RPMI7951 (cell line): ENCODE measurements around the gene FYB1. TPM values are rescaled to one million over a fixed set of nuclear protein-coding genes. Genes with fewer than 3 reads are reported as not detected.
A peak's percentile ranks its signal among the peaks of the same experiment; 100 is the strongest.
"Not testable (repeated sequence)": the region's sequence is repeated elsewhere in the genome, so short reads cannot be mapped to it uniquely, and the experiment has no call there.

Experiments used
- DNase-seq: peaks from one replicate; pipeline ENCODE4 v3.0.0-alpha.2; 2012; ENCODE audit warnings: low read depth
- total RNA-seq: library from RNA; depleted of rRNA; stranded (reverse); fragments of >200 nt; shearing (Covaris generic); gene quantifications from 2 replicates; pipeline ENCODE4 v1.2.3, GENCODE V29; 2014; rRNA removed

Gene FYB1, protein sequence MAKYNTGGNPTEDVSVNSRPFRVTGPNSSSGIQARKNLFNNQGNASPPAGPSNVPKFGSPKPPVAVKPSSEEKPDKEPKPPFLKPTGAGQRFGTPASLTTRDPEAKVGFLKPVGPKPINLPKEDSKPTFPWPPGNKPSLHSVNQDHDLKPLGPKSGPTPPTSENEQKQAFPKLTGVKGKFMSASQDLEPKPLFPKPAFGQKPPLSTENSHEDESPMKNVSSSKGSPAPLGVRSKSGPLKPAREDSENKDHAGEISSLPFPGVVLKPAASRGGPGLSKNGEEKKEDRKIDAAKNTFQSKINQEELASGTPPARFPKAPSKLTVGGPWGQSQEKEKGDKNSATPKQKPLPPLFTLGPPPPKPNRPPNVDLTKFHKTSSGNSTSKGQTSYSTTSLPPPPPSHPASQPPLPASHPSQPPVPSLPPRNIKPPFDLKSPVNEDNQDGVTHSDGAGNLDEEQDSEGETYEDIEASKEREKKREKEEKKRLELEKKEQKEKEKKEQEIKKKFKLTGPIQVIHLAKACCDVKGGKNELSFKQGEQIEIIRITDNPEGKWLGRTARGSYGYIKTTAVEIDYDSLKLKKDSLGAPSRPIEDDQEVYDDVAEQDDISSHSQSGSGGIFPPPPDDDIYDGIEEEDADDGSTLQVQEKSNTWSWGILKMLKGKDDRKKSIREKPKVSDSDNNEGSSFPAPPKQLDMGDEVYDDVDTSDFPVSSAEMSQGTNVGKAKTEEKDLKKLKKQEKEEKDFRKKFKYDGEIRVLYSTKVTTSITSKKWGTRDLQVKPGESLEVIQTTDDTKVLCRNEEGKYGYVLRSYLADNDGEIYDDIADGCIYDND
- total RNA-seq: 0.60 and 0.68 TPM in 2 replicates

DNA sequence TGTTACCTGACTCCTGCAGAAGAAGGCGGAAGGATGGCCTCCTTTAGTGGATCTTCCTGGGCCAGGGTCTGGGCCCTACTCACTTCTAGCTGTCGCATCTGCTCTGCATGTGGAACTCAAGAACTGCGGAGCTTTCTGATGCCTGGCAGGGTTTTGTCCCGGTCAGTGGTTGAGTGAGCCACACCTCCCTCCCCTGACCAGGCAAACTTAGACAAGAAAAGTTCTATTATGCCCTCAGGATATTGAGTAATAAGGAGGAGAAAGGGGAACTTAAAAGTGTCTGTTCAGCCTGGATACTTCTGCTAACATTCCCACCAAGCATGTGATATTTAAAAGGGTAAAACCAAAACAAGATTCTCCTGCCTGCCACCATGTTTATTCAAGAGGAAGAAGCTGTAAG, at the start of gene FYB1:
FYB1 (minus strand) TSS at position 127 of the 400 bp plus-strand sequence. CDS start 16,603 bp downstream, outside the sequence.
- peak; percentile 85 for DNase-seq

DNA sequence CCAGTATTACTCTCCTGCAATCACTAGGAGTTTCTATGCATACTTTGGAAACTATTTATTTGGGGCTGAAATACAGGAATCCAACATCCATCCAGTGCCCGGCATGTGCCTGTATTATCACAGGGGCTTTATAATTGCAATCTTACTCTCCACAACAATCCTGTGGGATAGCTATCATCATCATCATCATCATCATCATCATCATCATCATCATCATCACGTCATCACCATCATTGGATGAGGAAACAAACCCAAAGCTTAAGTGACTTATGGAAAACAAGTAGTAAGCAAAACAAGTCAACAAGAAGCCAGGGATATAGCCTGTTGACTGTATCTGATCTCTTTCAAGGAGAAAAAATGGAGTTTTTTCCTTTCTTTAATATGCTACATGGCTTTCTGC, 47.8 kb upstream of the FYB1 start:
- DNase-seq: no peak

DNA sequence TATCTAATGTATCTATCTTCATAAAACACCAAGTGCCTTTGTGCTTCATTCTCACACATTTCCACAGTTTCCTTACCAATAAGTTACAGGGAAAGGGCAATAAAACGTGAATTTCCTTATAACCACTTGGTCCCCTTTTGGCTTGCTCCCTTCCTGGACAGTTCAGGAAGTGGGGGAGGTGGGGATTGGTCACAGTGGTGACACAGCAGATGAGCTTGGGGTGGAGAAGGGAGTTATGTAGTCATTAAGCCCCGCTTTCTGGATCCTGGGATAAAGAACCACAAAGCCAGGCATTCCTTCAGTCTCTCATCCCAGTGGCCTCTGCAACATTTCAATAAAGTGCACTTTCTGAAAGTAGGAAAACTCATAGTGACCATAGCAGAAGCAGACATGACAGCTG, 47.1 kb upstream of the FYB1 start:
- DNase-seq: peak; percentile 46

DNA sequence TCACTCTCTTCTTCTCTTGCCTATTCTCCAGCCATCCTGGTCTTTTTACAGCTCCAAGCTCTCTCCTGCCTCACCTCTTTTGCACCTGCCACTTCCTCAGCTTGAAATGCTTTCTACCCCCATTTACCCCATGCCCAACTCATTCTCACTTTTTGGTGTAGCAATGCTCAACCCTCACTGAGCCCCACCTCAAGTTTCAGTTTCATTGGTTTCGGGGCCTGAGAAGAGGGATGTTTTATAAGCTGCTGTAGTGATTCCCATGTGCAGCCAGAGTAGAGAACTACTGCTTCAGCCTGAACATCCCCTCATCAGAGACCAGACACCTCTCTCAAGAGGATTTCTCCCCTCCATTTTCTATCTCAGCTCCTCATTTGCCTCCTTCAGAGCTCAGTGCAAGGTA, 45.2 kb upstream of the FYB1 start:
- no peak for DNase-seq

DNA sequence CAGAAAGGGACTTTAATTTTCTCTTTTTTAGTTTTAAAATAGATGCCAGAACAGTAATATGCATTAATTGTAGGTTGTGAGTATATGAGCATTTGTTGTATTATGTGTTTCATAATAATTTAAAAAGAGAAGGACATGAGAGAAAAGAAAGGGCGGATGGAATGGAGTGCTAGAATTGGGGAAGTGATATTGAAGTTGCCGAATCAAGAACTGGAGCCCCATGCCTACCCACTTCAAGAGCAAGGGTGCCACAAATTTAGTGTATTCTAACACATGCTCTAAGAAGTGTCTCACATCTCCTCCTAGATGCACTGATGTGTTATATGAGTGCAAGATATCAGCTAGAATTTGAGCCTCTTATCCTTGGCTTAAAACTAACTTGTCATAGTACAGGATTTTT, 43.6 kb upstream of the FYB1 start:
- DNase-seq: no peak

DNA sequence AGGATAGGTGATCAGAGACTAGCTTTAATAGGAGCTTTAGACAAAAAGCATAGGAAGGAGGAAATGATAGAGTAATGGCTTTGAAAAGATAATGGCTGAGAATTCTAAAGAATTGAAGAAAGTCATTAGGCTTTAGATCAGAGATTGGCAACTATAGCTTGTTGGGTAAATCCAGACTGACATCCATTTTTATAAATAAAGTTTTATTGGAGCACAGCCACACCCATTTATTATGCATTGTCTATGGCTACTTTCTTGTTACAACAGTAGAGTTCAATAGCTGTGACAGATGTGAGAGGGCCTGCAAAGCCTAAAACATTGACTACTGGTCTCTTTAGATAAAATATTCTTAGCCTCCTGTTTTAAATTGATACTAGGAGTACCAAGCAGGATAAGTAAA, 40.7 kb upstream of the FYB1 start:
- no peak for DNase-seq

DNA sequence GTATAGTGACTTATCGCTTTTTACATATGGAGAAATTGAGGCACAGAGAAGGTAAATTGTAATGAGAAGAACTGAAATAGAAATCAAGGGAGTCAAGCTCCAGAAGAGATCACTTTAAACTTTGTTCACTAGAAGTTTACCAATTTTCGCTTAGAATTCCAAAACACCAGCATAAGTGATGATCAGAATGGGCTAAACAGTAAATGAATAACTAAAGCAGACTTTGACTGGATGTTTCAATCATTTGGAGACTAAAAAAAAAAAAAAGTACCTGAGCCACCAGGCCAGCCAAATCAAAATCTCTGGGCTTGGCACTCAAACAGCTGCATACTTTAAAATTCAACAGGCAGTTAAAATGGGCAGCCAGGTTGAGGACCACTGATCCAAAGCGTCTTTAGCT, 38.2 kb upstream of the FYB1 start:
- no peak for DNase-seq

DNA sequence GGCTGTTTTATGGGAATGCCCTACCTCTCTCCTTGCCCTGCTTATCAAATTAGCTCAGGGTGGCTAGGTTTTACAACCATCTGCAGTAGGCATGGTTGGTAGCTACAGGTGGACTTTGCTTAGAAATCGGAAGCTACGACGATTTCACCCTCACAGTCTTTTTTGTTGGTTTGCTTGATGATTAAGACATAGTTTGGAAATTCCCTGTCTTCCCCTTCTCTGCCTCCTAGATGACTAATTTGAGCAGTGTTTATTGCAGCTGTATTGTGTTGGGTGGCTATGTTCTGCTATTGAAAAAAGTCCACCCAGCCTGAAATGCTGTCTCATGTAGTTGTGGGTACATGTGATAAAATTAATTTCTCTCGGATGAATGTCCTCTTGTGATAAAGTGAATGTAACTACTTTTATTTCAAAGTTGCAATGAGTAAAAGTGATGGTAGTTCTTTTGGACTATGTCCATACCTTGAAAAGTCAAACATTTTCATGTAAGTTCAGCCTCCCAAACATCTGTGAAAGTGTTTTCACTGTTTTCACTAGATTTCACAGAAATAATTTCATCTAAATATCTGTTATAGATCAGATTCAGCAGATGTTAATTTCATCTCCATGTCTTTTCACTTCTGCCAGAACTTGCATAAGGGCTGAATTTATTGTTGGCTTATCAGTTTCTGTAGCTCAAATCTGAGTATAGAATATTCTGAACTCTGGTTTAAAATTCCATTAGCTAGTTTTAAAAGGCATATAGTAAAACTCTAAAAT, 37.3 kb upstream of the FYB1 start:
- peak; percentile 83 for DNase-seq

DNA sequence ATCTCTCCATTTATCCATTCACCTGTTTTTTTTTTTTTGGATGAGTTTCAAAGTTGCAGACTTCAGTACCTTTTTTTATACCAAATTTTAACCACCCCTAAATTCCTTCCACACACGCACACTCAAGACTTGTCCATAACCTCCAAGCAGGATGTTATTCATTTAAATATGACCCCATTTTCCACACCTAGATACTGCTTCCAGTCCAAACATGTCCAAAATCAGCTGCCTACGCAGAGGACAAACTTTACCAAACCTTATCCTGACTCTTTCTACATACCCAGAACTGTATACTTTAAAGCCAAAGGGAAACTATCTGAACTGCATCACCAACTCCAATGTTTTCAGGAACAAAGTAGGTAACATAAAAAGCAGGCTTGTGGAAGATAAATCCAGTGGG, 36.0 kb upstream of the FYB1 start:
- no peak for DNase-seq

DNA sequence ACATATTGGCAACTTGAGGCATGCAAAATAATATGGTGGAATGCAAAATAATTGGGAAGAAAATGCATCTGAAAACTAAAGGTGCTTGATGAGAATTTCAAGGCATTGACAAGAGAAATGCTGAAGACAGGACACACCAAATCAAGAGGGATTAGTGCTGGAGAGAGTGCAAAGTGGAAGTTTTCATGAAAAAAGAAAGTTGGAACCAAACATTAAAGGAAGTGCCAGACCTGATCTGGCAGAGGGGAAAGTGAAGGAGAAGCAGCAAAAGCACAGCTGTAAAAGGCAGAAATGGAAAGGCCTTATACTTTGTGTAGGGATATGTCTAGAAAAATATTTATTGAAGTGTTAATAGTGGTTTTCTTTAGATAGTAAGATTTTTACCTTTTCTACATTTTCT, 35.3 kb upstream of the FYB1 start:
- DNase-seq: no peak

DNA sequence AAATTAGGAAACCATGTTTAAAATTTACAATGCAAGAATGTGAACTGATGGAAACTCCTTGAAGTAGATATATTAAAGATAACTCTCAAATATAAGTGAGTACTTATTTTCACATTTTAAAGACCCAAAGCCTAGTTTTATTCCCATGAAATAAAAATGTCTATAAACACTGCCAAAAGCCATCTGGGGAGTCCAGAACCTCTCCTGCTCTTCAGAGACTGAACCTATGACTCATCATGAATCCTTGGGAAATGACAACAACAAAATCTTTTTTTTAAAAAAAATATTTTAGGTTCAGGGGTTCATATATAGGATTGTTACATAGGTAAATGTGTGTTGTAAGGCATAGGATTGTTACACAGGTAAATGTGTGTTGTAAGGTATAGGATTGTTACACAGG, 33.8 kb upstream of the FYB1 start:
- DNase-seq: peak; percentile 28

DNA sequence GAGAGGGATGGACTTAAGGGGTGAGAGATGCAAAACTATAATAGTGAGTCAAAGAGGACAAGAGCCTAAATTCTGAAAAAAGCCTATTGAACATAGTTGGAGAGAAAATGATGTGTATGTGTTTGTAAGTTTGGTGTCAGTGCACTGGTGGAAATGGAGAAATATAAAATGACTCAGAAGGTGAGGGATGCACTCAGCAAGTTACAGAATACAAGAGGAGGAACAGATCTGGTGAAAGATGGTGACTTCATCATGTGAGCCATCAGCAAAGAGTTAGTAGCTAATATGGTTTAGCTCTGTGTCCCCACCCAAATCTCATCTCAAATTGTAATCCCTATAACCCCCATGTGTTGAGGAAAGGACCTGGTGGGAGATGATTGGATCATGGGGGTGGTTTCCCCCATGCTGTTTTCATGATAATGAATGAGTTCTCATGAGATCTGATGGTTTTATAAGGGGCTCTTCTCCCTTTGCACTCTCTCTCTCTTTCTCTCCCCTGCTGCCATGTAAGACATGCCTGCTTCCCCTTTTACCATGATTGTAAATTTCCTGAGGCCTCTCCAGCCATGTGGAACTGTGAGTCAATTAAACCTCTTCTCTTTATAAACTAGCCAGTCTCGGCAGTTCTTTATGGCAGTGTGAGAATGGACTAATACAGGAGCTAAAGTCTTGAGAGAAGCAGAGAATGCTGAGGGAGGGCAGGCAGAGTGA, 30.4 kb upstream of the FYB1 start:
- DNase-seq: no peak

DNA sequence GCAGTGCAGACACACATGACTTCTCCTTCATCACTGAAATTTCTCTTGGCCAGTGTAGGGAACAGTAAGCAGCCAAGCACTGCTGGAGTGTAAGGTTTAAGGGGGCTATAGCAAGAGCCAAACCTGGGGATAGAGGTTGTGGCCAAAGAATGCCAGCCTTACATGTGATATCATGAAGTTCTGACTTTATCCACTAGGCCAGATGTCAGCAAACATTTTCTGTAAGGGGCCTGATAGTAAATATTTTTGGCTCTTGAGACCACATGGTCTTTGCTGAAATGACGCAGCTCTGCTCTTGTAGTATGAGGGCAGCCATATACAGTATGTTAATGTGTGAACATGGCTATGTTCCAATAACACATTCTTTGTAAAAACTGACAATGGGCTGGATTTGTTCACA, 29.7 kb upstream of the FYB1 start:
- no peak for DNase-seq

DNA sequence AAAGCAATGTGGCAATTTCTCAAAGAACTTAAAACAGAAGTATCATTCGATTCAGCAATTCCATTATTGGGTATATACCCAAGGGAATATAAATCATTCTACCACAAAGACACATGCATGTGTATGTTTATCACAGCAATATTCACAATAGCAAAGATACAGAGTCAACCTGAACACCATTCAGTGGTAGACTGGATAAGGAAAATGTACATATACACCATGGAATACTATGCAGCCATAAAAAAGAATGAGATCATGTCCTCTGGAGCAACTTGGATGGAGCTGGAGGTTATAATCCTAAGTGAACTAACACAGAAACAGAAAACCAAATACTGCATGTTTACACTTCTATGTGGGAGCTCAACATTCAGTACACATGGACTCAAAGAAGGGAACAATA, 21.4 kb upstream of the FYB1 start:
- no peak for DNase-seq

DNA sequence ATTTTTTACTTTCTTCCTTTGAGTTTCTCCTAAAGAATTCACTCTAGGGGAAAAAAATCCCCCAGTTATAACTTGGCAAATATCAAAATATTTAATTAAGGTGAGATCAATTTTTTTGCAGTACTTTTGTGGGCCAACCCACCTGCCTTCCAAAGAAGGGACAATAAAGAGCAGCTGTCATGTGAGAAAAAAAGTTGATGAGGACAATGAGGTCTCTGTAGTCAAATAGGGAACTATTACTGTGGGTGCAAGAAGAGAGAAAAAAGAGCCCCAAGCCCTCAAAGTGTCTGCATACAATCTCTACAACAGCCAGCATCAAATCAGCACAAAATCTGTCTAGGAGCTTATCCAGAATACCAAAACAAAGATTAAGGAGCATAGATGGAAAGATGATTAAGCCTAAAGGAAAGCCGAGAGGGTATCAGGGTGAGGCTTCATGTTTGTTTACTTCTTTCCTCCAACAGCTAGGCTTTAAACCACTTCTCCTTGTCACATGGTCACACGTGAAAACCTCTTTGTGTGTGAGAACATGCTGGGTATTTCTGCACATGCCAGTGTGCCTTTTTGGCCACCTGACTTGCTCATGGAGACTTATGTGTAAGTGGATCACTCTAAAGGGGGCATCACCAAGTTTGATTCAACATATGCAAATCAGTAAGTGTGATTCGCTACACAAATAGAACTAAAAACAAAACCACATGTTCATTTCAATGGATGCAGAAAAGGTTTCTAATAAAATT, 19.2 kb upstream of the FYB1 start:
- DNase-seq: no peak

DNA sequence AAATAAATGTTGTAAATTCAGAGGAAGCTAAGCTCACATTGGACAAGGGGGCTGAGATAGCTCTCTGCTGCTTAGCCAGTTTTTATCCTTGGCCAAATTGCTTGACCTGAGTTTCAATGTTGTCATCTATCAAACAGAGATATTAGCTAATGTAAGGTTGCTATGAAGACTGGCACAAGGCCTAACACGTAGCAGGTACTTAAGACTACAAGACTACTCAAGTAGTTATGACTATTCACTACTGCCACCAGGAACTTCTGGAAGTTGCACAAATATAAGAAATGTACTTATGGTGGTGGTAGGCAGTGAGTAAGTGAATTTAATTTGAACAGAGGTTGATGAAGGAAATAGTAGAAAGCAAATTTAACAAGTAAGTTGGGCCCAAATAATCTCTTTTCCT, 17.4 kb upstream of the FYB1 start:
- no peak for DNase-seq

DNA sequence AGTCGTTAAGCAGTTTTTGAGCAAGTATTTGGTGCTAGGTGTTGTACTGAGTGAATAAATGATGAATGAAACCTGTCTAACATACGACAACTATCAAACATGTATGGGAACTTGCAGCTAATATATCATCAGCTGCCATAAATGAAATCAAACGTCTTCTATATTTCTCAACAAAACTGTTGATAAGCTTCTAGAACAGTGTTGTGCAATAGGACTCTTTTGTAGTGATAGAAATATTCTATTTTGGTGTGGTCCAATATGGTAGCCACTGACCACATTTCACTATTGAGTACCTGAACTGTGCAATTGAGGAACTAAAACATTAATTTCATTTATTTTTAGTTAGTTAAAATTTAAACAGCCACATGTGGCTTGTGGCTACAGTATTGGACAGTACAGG, 16.3 kb upstream of the FYB1 start:
- no peak for DNase-seq

DNA sequence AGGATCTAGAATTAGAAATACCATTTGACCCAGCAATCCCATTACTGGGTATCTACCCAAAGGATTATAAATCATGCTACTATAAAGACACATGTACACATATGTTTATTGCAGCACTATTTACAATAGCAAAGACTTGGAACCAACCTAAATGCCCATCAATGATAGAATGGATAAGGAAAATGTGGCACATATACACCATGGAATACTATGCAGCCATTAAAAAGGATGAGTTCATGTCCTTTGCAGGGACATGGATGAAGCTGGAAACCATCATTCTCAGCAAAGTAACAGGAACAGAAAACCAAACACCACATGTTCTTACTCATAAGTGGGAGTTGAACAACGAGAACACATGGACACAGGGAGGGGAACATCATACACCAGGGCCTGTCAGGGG, 15.1 kb upstream of the FYB1 start:
- DNase-seq: not testable (repeated sequence)

DNA sequence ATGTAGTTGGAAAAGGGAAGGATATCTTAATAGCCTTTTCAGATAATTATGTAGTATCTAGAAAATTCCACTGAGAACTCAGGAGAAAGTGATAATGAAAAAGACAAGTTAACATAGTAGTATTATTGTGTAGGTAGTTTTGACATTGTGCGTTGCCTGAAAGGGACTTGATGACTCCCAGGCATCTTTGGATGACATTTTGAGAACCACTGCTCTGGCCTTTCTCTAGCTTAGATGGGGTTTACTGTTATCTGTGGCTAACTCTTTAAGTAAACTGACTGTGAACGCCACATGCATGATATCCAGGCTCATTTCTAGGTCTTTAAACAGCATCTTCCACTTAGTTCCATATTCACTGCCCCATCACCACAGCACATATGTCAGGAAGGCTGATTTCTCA, 14.4 kb upstream of the FYB1 start:
- no peak for DNase-seq

DNA sequence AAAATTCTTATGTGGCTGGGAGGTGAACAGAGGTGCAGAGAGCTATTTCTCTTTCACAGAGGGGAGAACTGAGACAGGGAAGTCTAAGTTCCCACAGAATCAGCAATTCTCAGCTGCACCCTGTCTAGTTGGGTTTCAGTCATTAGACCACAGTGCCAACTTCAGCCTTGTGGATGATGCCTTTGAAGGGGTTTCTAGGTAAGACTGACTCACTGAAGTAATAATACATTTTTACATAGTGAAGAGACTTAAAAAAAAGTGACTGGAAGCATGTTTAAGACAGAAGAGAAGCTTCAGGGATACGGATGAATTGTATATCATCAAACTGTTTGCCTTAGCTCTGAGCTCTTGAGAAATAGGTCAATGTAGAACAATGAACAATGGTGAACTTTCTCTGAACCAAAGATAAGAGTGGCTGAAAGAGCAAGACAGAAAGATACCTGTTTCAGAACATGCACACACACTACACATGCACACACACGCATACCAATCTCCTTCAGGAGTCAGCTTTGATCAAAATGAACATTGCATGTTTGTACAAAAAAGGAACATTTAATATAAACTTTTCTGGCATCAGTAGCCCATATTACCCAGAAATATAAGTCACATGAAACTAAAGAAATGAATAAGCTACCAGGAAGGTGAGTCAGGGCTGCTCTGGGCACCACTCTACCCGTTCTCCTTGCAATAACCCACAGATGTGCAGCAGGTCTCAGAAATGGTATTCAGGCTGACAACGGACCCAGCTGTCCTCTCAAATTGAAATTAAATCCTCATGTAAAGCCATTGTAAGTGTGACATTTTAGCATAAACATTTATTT, 12.6 kb upstream of the FYB1 start:
- no peak for DNase-seq
